Neural progenitor cell (in vitro differentiated cells): ENCODE results near the gene ATIC.

Experiments used
- EZH2 ChIP-seq: fragments of 200-600 bp; sonication (generic); IDR thresholded peaks from 2 replicates; pipeline ENCODE4 v1.6.1; 2017; ENCODE audit warnings: antibody characterized with exemption, mild to moderate bottlenecking, moderate library complexity
- EZH2phosphoT487 ChIP-seq: fragments of 200-600 bp; sonication (generic); IDR thresholded peaks from 2 replicates; pipeline ENCODE4 v1.6.1; 2017; ENCODE audit warnings: antibody characterized with exemption
- TF ChIP-seq, protein P1 (sequence below): fragments of 200-600 bp; sonication (generic); IDR thresholded peaks from 2 replicates; pipeline ENCODE4 v1.5.1; 2017; ENCODE audit warnings: antibody characterized with exemption, mild to moderate bottlenecking

DNA sequence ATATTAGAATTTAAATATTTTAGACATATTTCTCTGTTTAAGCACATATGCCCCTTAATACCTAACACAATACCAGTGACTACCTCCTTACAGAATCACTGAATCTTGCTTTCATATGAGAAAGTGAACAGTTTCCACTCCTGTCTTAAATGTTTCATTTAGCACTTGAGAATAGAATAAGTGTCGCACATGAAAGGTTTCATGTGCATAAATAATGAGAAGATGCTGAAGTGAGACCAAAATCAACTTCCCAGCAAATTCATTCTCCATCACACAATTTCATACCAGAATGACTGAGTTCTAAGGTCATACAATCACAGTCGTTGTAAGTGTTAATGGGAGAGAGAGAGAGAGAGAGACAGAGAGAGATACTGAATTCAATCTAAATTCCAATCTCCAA lies 51.2 kb downstream of the ATIC start:
- TF ChIP-seq, protein P1, sequence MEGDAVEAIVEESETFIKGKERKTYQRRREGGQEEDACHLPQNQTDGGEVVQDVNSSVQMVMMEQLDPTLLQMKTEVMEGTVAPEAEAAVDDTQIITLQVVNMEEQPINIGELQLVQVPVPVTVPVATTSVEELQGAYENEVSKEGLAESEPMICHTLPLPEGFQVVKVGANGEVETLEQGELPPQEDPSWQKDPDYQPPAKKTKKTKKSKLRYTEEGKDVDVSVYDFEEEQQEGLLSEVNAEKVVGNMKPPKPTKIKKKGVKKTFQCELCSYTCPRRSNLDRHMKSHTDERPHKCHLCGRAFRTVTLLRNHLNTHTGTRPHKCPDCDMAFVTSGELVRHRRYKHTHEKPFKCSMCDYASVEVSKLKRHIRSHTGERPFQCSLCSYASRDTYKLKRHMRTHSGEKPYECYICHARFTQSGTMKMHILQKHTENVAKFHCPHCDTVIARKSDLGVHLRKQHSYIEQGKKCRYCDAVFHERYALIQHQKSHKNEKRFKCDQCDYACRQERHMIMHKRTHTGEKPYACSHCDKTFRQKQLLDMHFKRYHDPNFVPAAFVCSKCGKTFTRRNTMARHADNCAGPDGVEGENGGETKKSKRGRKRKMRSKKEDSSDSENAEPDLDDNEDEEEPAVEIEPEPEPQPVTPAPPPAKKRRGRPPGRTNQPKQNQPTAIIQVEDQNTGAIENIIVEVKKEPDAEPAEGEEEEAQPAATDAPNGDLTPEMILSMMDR, result no peak
- TF ChIP-seq EZH2phosphoT487, result no peak
- TF ChIP-seq EZH2, result no peak
